SK-N-SH treated with all-trans-retinoic acid at 6 μM for 48 hours (cell line): Measurements from ENCODE around the gene MARCHF10.

ENCODE experiments used
- ATAC-seq: fragments of 200-7000 bp; cut with Tn5 transposase; 3 replicates; pipeline ENCODE4 v1.9.1; 2020; ENCODE audit warnings: mild to moderate bottlenecking, moderate library complexity
- ARNTL ChIP-seq: fragments of 450-650 bp; formaldehyde crosslinking; IDR thresholded peaks from 2 replicates; pipeline ENCODE4 v1.5.0; 2020; ENCODE audit warnings: low read depth, mild to moderate bottlenecking, moderate library complexity, borderline replicate concordance
- BACH2 ChIP-seq: fragments of 250-450 bp; sonication (Bioruptor Pico); IDR thresholded peaks from 2 replicates; pipeline ENCODE4 v1.9.0; 2021; ENCODE audit warnings: mild to moderate bottlenecking, borderline replicate concordance
- CREB5 ChIP-seq: fragments of 250-450 bp; sonication (Bioruptor Pico); IDR thresholded peaks from 2 replicates; pipeline ENCODE4 v1.5.1; 2020; ENCODE audit warnings: low read depth, mild to moderate bottlenecking, moderate library complexity
- CSDC2 ChIP-seq: fragments of 250-450 bp; sonication (Bioruptor Pico); IDR thresholded peaks from 2 replicates; pipeline ENCODE4 v1.5.0; 2020; ENCODE audit warnings: mild to moderate bottlenecking, moderate library complexity
- ESRRG ChIP-seq: fragments of 250-450 bp; sonication (Bioruptor Pico); IDR thresholded peaks from 2 replicates; pipeline ENCODE4 v1.6.1; 2021; ENCODE audit warnings: mild to moderate bottlenecking
- GLIS3 ChIP-seq: fragments of 250-450 bp; sonication (Bioruptor Pico); IDR thresholded peaks from 2 replicates; pipeline ENCODE4 v1.5.0; 2020; ENCODE audit warnings: mild to moderate bottlenecking, moderate library complexity
- ISL1 ChIP-seq: fragments of 250-450 bp; sonication (Bioruptor Pico); IDR thresholded peaks from 2 replicates; pipeline ENCODE4 v2.1.2; 2022; ENCODE audit warnings: mild to moderate bottlenecking, moderate library complexity
- PATZ1 ChIP-seq: fragments of 250-450 bp; sonication (Bioruptor Pico); IDR thresholded peaks from 2 replicates; pipeline ENCODE4 v1.8.0; 2020; ENCODE audit warnings: mild to moderate bottlenecking, moderate library complexity, borderline replicate concordance
- PPARA ChIP-seq: fragments of 250-450 bp; sonication (Bioruptor Pico); IDR thresholded peaks from 2 replicates; pipeline ENCODE4 v1.5.0; 2020; ENCODE audit warnings: mild to moderate bottlenecking, borderline replicate concordance
- RARB ChIP-seq: fragments of 250-450 bp; sonication (Bioruptor Pico); IDR thresholded peaks from 2 replicates; pipeline ENCODE4 v1.8.0; 2021; ENCODE audit warnings: mild to moderate bottlenecking, moderate library complexity
- SNAI2 ChIP-seq: fragments of 250-450 bp; sonication (Bioruptor Pico); IDR thresholded peaks from 2 replicates; pipeline ENCODE4 v1.5.0; 2020; ENCODE audit warnings: mild to moderate bottlenecking, moderate library complexity
- TOX ChIP-seq: fragments of 250-450 bp; sonication (Bioruptor Pico); IDR thresholded peaks from 2 replicates; pipeline ENCODE4 v1.8.0; 2021; ENCODE audit warnings: mild to moderate bottlenecking, moderate library complexity, borderline replicate concordance
- TSHZ2 ChIP-seq: fragments of 250-450 bp; sonication (Bioruptor Pico); IDR thresholded peaks from 2 replicates; pipeline ENCODE4 v1.5.0; 2020; ENCODE audit warnings: mild to moderate bottlenecking, moderate library complexity
- ZC3H10 ChIP-seq: fragments of 250-450 bp; sonication (Bioruptor Pico); IDR thresholded peaks from 2 replicates; pipeline ENCODE4 v1.5.1; 2021; ENCODE audit warnings: mild to moderate bottlenecking, moderate library complexity
- ZFP3 ChIP-seq: fragments of 250-450 bp; sonication (Bioruptor Pico); IDR thresholded peaks from 2 replicates; pipeline ENCODE4 v1.5.0; 2020; ENCODE audit warnings: mild to moderate bottlenecking, moderate library complexity
- ZFP30 ChIP-seq: fragments of 450-650 bp; formaldehyde crosslinking; IDR thresholded peaks from 2 replicates; pipeline ENCODE4 v1.5.0; 2022; ENCODE audit warnings: mild to moderate bottlenecking, moderate library complexity
- ZNF565 ChIP-seq: fragments of 450-650 bp; formaldehyde crosslinking; conservative IDR thresholded peaks from 2 replicates; pipeline ENCODE4 v1.5.0; 2020; ENCODE audit warnings: low read depth, mild to moderate bottlenecking, moderate library complexity
- ZNF70 ChIP-seq: fragments of 450-650 bp; formaldehyde crosslinking; IDR thresholded peaks from 2 replicates; pipeline ENCODE4 v1.5.0; 2020; ENCODE audit warnings: mild to moderate bottlenecking, moderate library complexity
- ZNF8 ChIP-seq: fragments of 450-650 bp; formaldehyde crosslinking; IDR thresholded peaks from 2 replicates; pipeline ENCODE4 v1.5.0; 2020; ENCODE audit warnings: mild to moderate bottlenecking, moderate library complexity
- TF ChIP-seq, protein P1 (sequence below): fragments of 250-450 bp; sonication (Bioruptor Pico); IDR thresholded peaks from 2 replicates; pipeline ENCODE4 v1.8.0; 2021; ENCODE audit warnings: low read depth, mild to moderate bottlenecking, moderate library complexity, borderline replicate concordance
- TF ChIP-seq, protein P2 (sequence below): fragments of 250-450 bp; sonication (Bioruptor Pico); IDR thresholded peaks from 2 replicates; pipeline ENCODE4 v1.5.1; 2021; ENCODE audit warnings: mild to moderate bottlenecking, moderate library complexity

MARCHF10 gene

GRCh38 chr17:62664336-62665120 lies 143.6 kb downstream of the MARCHF10 start (continued):
- TF ChIP-seq, protein P1, sequence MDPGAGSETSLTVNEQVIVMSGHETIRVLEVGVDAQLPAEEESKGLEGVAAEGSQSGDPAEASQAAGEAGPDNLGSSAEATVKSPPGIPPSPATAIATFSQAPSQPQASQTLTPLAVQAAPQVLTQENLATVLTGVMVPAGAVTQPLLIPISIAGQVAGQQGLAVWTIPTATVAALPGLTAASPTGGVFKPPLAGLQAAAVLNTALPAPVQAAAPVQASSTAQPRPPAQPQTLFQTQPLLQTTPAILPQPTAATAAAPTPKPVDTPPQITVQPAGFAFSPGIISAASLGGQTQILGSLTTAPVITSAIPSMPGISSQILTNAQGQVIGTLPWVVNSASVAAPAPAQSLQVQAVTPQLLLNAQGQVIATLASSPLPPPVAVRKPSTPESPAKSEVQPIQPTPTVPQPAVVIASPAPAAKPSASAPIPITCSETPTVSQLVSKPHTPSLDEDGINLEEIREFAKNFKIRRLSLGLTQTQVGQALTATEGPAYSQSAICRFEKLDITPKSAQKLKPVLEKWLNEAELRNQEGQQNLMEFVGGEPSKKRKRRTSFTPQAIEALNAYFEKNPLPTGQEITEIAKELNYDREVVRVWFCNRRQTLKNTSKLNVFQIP (CRISPR knock-in tag) = no peak
- TF ChIP-seq ZFP3 (CRISPR knock-in tag) = no peak
- no peak for TF ChIP-seq ISL1 (CRISPR knock-in tag)
- TF ChIP-seq ESRRG (CRISPR knock-in tag) = no peak
- no peak for TF ChIP-seq ZFP30 (CRISPR knock-in tag)
- TF ChIP-seq TOX = no peak

DNA sequence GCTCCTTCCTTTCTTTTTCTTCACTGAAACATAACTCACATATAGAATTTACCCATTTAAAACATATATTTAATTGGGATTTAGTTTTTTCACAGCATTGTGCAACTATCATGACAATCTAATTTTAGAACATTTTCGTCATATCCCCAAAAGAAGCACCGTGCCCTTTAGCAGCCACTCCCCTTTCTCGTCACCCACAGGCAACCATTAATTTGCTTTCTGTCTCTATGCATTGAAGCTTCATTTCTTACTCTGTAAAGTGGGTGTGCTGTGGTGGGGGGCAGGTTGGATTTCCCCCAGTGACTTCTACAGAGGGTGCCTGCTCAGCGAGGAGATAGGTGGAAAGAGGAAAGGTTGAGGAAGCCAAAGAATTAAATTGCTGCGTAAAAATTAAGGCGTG lies 144.8 kb downstream of the MARCHF10 start:
- no peak for TF ChIP-seq PATZ1 (CRISPR knock-in tag)
- no peak for TF ChIP-seq ZFP30 (CRISPR knock-in tag)
- TF ChIP-seq TOX = no peak
- TF ChIP-seq PPARA (CRISPR knock-in tag) = no peak
- no peak for TF ChIP-seq SNAI2 (CRISPR knock-in tag)
- TF ChIP-seq ZFP3 (CRISPR knock-in tag) = no peak
- TF ChIP-seq BACH2 (CRISPR knock-in tag) = no peak
- no peak for TF ChIP-seq GLIS3 (CRISPR knock-in tag)
- no peak for TF ChIP-seq CSDC2 (CRISPR knock-in tag)
- no peak for TF ChIP-seq ZNF565 (CRISPR knock-in tag)
- no peak for TF ChIP-seq ISL1 (CRISPR knock-in tag)
- no peak for TF ChIP-seq ESRRG (CRISPR knock-in tag)
- TF ChIP-seq, protein P2, sequence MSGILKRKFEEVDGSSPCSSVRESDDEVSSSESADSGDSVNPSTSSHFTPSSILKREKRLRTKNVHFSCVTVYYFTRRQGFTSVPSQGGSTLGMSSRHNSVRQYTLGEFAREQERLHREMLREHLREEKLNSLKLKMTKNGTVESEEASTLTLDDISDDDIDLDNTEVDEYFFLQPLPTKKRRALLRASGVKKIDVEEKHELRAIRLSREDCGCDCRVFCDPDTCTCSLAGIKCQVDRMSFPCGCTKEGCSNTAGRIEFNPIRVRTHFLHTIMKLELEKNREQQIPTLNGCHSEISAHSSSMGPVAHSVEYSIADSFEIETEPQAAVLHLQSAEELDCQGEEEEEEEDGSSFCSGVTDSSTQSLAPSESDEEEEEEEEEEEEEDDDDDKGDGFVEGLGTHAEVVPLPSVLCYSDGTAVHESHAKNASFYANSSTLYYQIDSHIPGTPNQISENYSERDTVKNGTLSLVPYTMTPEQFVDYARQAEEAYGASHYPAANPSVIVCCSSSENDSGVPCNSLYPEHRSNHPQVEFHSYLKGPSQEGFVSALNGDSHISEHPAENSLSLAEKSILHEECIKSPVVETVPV (CRISPR knock-in tag) = no peak
- no peak for TF ChIP-seq RARB (CRISPR knock-in tag)
- TF ChIP-seq ARNTL = no peak
- TF ChIP-seq, protein P1 (CRISPR knock-in tag) = no peak
- no peak for TF ChIP-seq CREB5
- ATAC-seq = no peak

DNA sequence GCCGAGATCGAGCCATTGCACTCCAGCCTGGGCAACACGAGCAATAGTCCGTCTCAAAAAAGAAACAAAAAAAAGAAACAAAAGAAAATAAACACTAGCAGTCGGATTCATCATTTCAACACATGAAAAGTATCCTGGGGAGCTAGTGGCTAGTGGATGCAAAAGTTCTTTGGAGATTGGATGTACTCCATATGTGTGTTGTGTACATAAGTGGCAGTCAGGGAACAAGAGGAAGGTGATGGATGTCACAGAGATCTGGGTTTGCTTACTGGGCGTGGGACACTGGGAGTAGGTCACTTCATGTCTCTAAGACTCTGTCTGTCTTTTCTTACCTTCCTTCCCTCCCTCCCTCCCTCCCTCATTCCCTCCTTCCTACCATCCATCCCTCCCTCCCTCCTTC lies 145.3 kb downstream of the MARCHF10 start:
- no peak for ATAC-seq
- TF ChIP-seq ZNF8 (no peak), CREB5 (no peak), ZFP3 (CRISPR knock-in tag) (no peak), ZC3H10 (no peak), ESRRG (CRISPR knock-in tag) (no peak), PPARA (CRISPR knock-in tag) (no peak), BACH2 (CRISPR knock-in tag) (no peak), GLIS3 (CRISPR knock-in tag) (no peak), ZFP30 (CRISPR knock-in tag) (no peak), TSHZ2 (no peak), ISL1 (CRISPR knock-in tag) (no peak), ZNF70 (CRISPR knock-in tag) (no peak)
- TF ChIP-seq, protein P2 (CRISPR knock-in tag) = no peak
